Ishikawa (cell line): ENCODE results near the gene DGCR8.

Experiments
- EP300 ChIP-seq: IDR thresholded peaks from 2 replicates; pipeline ENCODE4 v1.6.1; 2012; ENCODE audit warnings: borderline replicate concordance
- RAD21 ChIP-seq: IDR thresholded peaks from 2 replicates; pipeline ENCODE4 v1.6.1; 2012; ENCODE audit warnings: low read depth
- REST ChIP-seq: IDR thresholded peaks from 2 replicates; pipeline ENCODE4 v1.6.1; 2012; ENCODE audit warnings: low read depth, mild to moderate bottlenecking
- TAF1 ChIP-seq: IDR thresholded peaks from 2 replicates; pipeline ENCODE4 v1.6.1; 2012; ENCODE audit warnings: low read depth, mild to moderate bottlenecking
- TEAD4 ChIP-seq: IDR thresholded peaks from 2 replicates; pipeline ENCODE4 v1.6.1; 2012
- TF ChIP-seq, protein P1 (sequence below): IDR thresholded peaks from 2 replicates; pipeline ENCODE4 v1.6.1; 2012

GRCh38 chr22:20112623-20113511 lies 32.8 kb downstream of the DGCR8 start:
- TF ChIP-seq TAF1 = no peak
- no peak for TF ChIP-seq RAD21
- TF ChIP-seq TEAD4 = no peak
- TF ChIP-seq EP300 = no peak
- TF ChIP-seq, protein P1, sequence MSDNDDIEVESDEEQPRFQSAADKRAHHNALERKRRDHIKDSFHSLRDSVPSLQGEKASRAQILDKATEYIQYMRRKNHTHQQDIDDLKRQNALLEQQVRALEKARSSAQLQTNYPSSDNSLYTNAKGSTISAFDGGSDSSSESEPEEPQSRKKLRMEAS = no peak
- TF ChIP-seq REST = no peak
